K562 (cell line): Measurements from ENCODE around the gene PLSCR3. TPM values are rescaled to one million over a fixed set of nuclear protein-coding genes. Genes with fewer than 3 reads are reported as not detected.
A peak's percentile ranks its signal among the peaks of the same experiment; 100 is the strongest.

Source experiments
- BDP1 ChIP-seq: IDR thresholded peaks from 3 replicates; pipeline ENCODE4 v1.6.1; 2011; ENCODE audit not compliant: insufficient read length, insufficient read depth
- CC2D1A ChIP-seq: fragments of 450-650 bp; IDR thresholded peaks from 2 replicates; pipeline ENCODE4 v1.6.1; 2017; ENCODE audit warnings: mild to moderate bottlenecking
- CREM ChIP-seq: IDR thresholded peaks from 2 replicates; pipeline ENCODE4 v1.6.1; 2014; ENCODE audit warnings: antibody characterized with exemption, low read depth
- CXXC5 ChIP-seq: fragments of 250-450 bp; sonication (Bioruptor Pico); IDR thresholded peaks from 2 replicates; pipeline ENCODE4 v1.8.0; 2022; ENCODE audit warnings: inconsistent platforms, mild to moderate bottlenecking, moderate library complexity
- DMBX1 ChIP-seq: fragments of 250-450 bp; sonication (Bioruptor Pico); IDR thresholded peaks from 2 replicates; pipeline ENCODE4 v1.8.0; 2022; ENCODE audit warnings: inconsistent platforms, mild to moderate bottlenecking, moderate library complexity, borderline replicate concordance
- E2F6 ChIP-seq, 2 experiments: IDR thresholded peaks; 2 replicates each; pipeline ENCODE4 v1.6.1; 2011; ENCODE audit warnings: borderline replicate concordance in 1 of 2, control low read depth in 1 of 2, low read depth in 1 of 2, low read length in 1 of 2, mild to moderate bottlenecking in 1 of 2, mixed read lengths in 1 of 2, moderate library complexity in 1 of 2; ENCODE audit not compliant: insufficient read depth in 1 of 2, insufficient read length in 1 of 2, poor library complexity in 1 of 2, severe bottlenecking in 1 of 2; ENCODE audit errors: extremely low read depth in 1 of 2
- EP300 ChIP-seq: IDR thresholded peaks from 2 replicates; pipeline ENCODE4 v1.6.1; 2012; ENCODE audit warnings: low read length, improper control_type of control experiment
- HLTF ChIP-seq: fragments of 450-650 bp; IDR thresholded peaks from 2 replicates; pipeline ENCODE4 v1.6.1; 2016
- KAT8 ChIP-seq: fragments of 450-650 bp; IDR thresholded peaks from 2 replicates; pipeline ENCODE4 v1.6.1; 2016; ENCODE audit warnings: low read depth, mild to moderate bottlenecking
- KDM2B ChIP-seq: fragments of 250-450 bp; sonication (Bioruptor Pico); IDR thresholded peaks from 2 replicates; pipeline ENCODE4 v1.8.0; 2021; ENCODE audit warnings: mild to moderate bottlenecking, moderate library complexity
- LARP7 ChIP-seq: fragments of 450-650 bp; IDR thresholded peaks from 2 replicates; pipeline ENCODE4 v1.6.1; 2016
- MAZ ChIP-seq, 2 experiments: fragments of 450-650 bp in 1 of 2; sonication (generic) in 1 of 2; formaldehyde crosslinking; IDR thresholded peaks in 1 of 2; conservative IDR thresholded peaks in 1 of 2; 2 replicates each; pipeline versions ENCODE4 v1.4.0 to v1.5.0; 2020; ENCODE audit warnings: mild to moderate bottlenecking in 1 of 2, missing genetic modification reagents in 1 of 2
- NRF1 ChIP-seq, 2 experiments: fragments of 450-650 bp; IDR thresholded peaks in 1 of 2; conservative IDR thresholded peaks in 1 of 2; 2 replicates each; pipeline ENCODE4 v1.6.1; 2014; ENCODE audit warnings: mild to moderate bottlenecking in 2 of 2
- PCBP1 ChIP-seq: fragments of 200-400 bp; formaldehyde crosslinking; IDR thresholded peaks from 2 replicates; pipeline ENCODE4 v1.6.1; 2018; ENCODE audit warnings: mild to moderate bottlenecking, low read depth, low read length; ENCODE audit not compliant: poor library complexity, severe bottlenecking
- PHF20 ChIP-seq: fragments of 450-650 bp; IDR thresholded peaks from 2 replicates; pipeline ENCODE4 v1.6.1; 2018; ENCODE audit not compliant: partially characterized antibody
- PYGO2 ChIP-seq: fragments of 450-650 bp; IDR thresholded peaks from 2 replicates; pipeline ENCODE4 v1.6.1; 2016; ENCODE audit warnings: mild to moderate bottlenecking, missing genetic modification characterization, moderate library complexity, missing compliant biosample characterization
- SIN3B ChIP-seq: fragments of 450-650 bp; IDR thresholded peaks from 2 replicates; pipeline ENCODE4 v1.6.1; 2017; ENCODE audit warnings: low read depth, mild to moderate bottlenecking, moderate library complexity
- SREBF1 ChIP-seq: fragments of 150-350 bp; IDR thresholded peaks from 2 replicates; pipeline ENCODE4 v1.6.1; 2014; ENCODE audit warnings: antibody characterized with exemption, low read depth, low read length, borderline replicate concordance
- TCF7 ChIP-seq: sonication (generic); IDR thresholded peaks from 2 replicates; pipeline ENCODE4 v1.6.1; 2016; ENCODE audit warnings: antibody characterized with exemption, borderline replicate concordance
- TFAM ChIP-seq: fragments of 250-450 bp; sonication (Bioruptor Pico); conservative IDR thresholded peaks from 2 replicates; pipeline ENCODE4 v1.5.0; 2021; ENCODE audit warnings: mild to moderate bottlenecking, moderate library complexity
- TSC22D4 ChIP-seq: fragments of 450-650 bp; IDR thresholded peaks from 2 replicates; pipeline ENCODE4 v1.6.1; 2016; ENCODE audit warnings: missing genetic modification characterization, missing biosample characterization, control low read depth
- VEZF1 ChIP-seq: fragments of 200-800 bp; sonication (Bioruptor generic); IDR thresholded peaks from 2 replicates; pipeline ENCODE4 v1.6.1; 2017; ENCODE audit warnings: missing genetic modification characterization, missing compliant biosample characterization
- YY1 ChIP-seq, 3 experiments: IDR thresholded peaks; 2 replicates each; pipeline ENCODE4 v1.6.1; 2011; ENCODE audit warnings: low read length in 2 of 3, mild to moderate bottlenecking in 2 of 3, moderate library complexity in 2 of 3, borderline replicate concordance in 1 of 3, control low read depth in 1 of 3, low read depth in 1 of 3; ENCODE audit not compliant: insufficient read depth in 3 of 3, insufficient replicate concordance in 2 of 3, control insufficient read depth in 1 of 3, insufficient read length in 1 of 3; ENCODE audit errors: extremely low read depth in 1 of 3
- ZFP36 ChIP-seq: fragments of 150-350 bp; IDR thresholded peaks from 2 replicates; pipeline ENCODE4 v1.6.1; 2018; ENCODE audit warnings: low read length, low read depth; ENCODE audit not compliant: partially characterized antibody
- ZNF174 ChIP-seq: fragments of 250-450 bp; sonication (Bioruptor Pico); IDR thresholded peaks from 2 replicates; pipeline ENCODE4 v1.4.0; 2020; ENCODE audit warnings: mild to moderate bottlenecking
- ZNF24 ChIP-seq: fragments of 450-650 bp; IDR thresholded peaks from 2 replicates; pipeline ENCODE4 v1.6.1; 2016
- ZNF316 ChIP-seq: fragments of 450-650 bp; IDR thresholded peaks from 2 replicates; pipeline ENCODE4 v1.6.1; 2016
- polyA plus RNA-seq, 8 experiments: library from polyadenylated mRNA; depleted of rRNA in 4 of 8; stranded (reverse) in 5 of 8; unstranded in 3 of 8; fragments of >200 nt; fragmentation: Nextera tagmentation in 2 of 8; fragmentation: Illumina TruSeq in 1 of 8; extraction: Ambion mirVana in 2 of 8; extraction: Trizol in 1 of 8; gene quantifications; 2 replicates each; pipeline versions ENCODE4 v1.2.1 to v1.2.3, GENCODE V29; 2011 to 2014; ENCODE audit warnings: inconsistent platforms in 1 of 8, missing spikeins in 1 of 8
- total RNA-seq, 7 experiments: library from RNA; depleted of rRNA in 6 of 7; stranded (reverse); fragments of >200 nt in 6 of 7; fragmentation: Illumina TruSeq in 2 of 7; extraction: Trizol in 2 of 7; gene quantifications; 2 replicates each; pipeline versions ENCODE4 v1.2.1 to v1.2.3, GENCODE V29; 2011 to 2021; ENCODE audit warnings: low replicate concordance in 1 of 7

PLSCR3 gene
- total and polyA plus RNA-seq, 9 of the 15 experiments (the other 6 are each of a cell fraction or from before 2014, with no cell fraction given) = 3.2 to 16.8 (median 4.5) TPM

DNA sequence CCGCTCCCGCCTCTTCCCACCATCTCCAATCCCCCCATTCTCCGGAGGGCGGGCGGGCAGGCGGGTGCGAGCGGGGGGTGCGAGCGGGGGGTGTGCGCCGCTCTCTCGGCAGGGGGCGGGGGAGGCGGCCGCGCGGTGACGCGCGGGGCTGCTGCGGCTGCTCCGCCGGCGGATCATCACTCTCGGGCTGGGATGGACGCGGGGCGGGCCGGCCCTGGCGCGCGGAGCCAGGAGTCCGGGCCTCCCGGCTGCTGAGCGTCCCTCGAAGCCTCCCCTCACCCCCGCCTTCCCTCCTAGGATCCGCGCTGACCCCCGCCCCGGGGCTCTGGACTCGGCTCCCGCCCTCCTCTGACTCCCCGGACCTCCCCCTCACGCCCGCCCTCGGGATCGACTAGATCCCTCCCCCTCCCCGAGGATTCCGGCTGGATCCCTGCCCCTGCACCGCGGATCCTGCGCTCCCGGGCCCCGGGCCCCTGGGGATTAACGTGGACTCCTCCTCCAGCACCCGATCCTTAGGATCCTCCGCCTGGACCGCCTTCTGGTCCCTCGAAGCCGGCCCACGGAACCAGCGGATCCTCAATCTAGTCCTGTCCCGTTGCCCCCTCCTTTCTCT is 10.5 kb upstream of the PLSCR3 start (continued):
- TF ChIP-seq TFAM (CRISPR knock-in tag) (no peak), NRF1 (conservative IDR thresholded peaks at IDR 0.05 in 1 of 2, IDR thresholded peaks at IDR 0.05 in 1 of 2) (peak in 1 of 2 experiments; percentile 12; a peak in 1 of 4 replicates), TCF7 (no peak), TSC22D4 (tag) (no peak), PHF20 (no peak), BDP1 (no peak), HLTF (no peak), PCBP1 (peak; percentile 6), E2F6 (IDR thresholded peaks at IDR 0.05; ENCODE audit: borderline replicate concordance in 1 of 2, extremely low read depth in 1 of 2, insufficient read depth in 1 of 2, insufficient read length in 1 of 2, low read depth in 1 of 2, low read length in 1 of 2, poor library complexity in 1 of 2, severe bottlenecking in 1 of 2) (peak in 1 of 2 experiments; percentile 35), CC2D1A (peak; percentile 99), CREM (peak; percentile 40), ZFP36 (no peak), VEZF1 (peak; percentile 97), ZNF174 (no peak), LARP7 (no peak), YY1 (IDR thresholded peaks at IDR 0.05; ENCODE audit: borderline replicate concordance in 1 of 3, control insufficient read depth in 1 of 3, extremely low read depth in 1 of 3, insufficient read depth in 3 of 3, insufficient read length in 1 of 3, insufficient replicate concordance in 2 of 3, low read depth in 1 of 3, low read length in 2 of 3) (peak in 1 of 3 experiments; percentile 32), EP300 (no peak), PYGO2 (no peak), DMBX1 (CRISPR knock-in tag) (no peak), CXXC5 (CRISPR knock-in tag) (0 out of 2 replicates have a peak, but pooled peaks have one; percentile 42), SREBF1 (no peak), MAZ (CRISPR knock-in tag; conservative IDR thresholded peaks at IDR 0.05 in 1 of 2, IDR thresholded peaks at IDR 0.05 in 1 of 2) (peak in 1 of 2 experiments; percentile 75; a peak in 2 of 4 replicates), SIN3B (no peak), ZNF316 (no peak), KAT8 (no peak), ZNF24 (no peak), KDM2B (CRISPR knock-in tag) (no peak)
